Large intestine (tissue), 3 donors: ENCODE results near the gene UBE2G2. TPM values are rescaled to one million over a fixed set of nuclear protein-coding genes. Genes with fewer than 3 reads are reported as not detected.
A peak's percentile ranks its signal among the peaks of the same experiment; 100 is the strongest.

Experiments
- DNase-seq, 2 donors: peaks; one replicate each; pipeline versions ENCODE4 v3.0.0 to v3.0.0-alpha.2; 2013
- H3K27ac ChIP-seq: one replicate; pipeline ENCODE4 v1.5.1; 2013; ENCODE audit warnings: low read length
- H3K27me3 ChIP-seq: 2 replicates; pipeline ENCODE4 v1.6.1; 2013; ENCODE audit warnings: low read length; ENCODE audit not compliant: control insufficient read depth, insufficient read depth
- H3K36me3 ChIP-seq: 2 replicates; pipeline ENCODE4 v1.6.1; 2013; ENCODE audit warnings: low read length; ENCODE audit not compliant: control insufficient read depth, insufficient read depth
- H3K4me1 ChIP-seq: one replicate; pipeline ENCODE4 v1.6.1; 2013; ENCODE audit warnings: low read length; ENCODE audit not compliant: control insufficient read depth, insufficient read depth
- H3K4me3 ChIP-seq: one replicate; pipeline ENCODE4 v1.5.1; 2013; ENCODE audit warnings: low read length
- H3K9me3 ChIP-seq: one replicate; pipeline ENCODE4 v1.6.1; 2013; ENCODE audit warnings: mild to moderate bottlenecking, low read depth, low read length, moderate library complexity; ENCODE audit not compliant: control insufficient read depth
- WGBS: methylation state at CpG from one replicate; pipeline ENCODE4 v1.1.5; 2013; ENCODE audit warnings: low lambda C conversion rate; ENCODE audit not compliant: insufficient coverage; 5-methylcytosine and 5-hydroxymethylcytosine counted together
- polyA plus RNA-seq: library from polyadenylated mRNA; unstranded; fragments of 120-200 nt; gene quantifications from one replicate; pipeline ENCODE4 v1.2.1, GENCODE V29; 2013

Gene UBE2G2
- polyA plus RNA-seq, 1 donor, result 97.1 TPM

GRCh38 chr21:44778094-44778493 is 23.5 kb downstream of the UBE2G2 start:
- no peak for DNase-seq
- no peak overlapping the region for H3K4me3 ChIP-seq
- no CpG with 5 or more reads among the region's 5 CpGs for WGBS
- H3K4me1 ChIP-seq, result peaks cover 9% of the 10 kb centered on the region
- peaks cover 34% of the 10 kb centered on the region for H3K36me3 ChIP-seq
- no peaks in the 10 kb centered on the region for H3K9me3 ChIP-seq
- H3K27me3 ChIP-seq, result no peaks in the 10 kb centered on the region
- peak overlapping the region; percentile 12 for H3K27ac ChIP-seq

- no peaks in the 10 kb centered on the region for H3K9me3 ChIP-seq
- H3K4me1 ChIP-seq, result peaks cover 9% of the 10 kb centered on the region
- no peak for DNase-seq
- H3K27me3 ChIP-seq, result no peaks in the 10 kb centered on the region
- H3K4me3 ChIP-seq, result no peak overlapping the region
- WGBS, result no CpG with 5 or more reads among the region's 8 CpGs
- H3K36me3 ChIP-seq, result peaks cover 56% of the 10 kb centered on the region
- no peak overlapping the region for H3K27ac ChIP-seq
These were observed 26.6 kb downstream of the UBE2G2 start for GRCh38 chr21:44774972-44775371.

GRCh38 chr21:44773291-44773932 is 28.2 kb downstream of the UBE2G2 start:
- Histone ChIP-seq H3K36me3 (peaks cover 63% of the 10 kb centered on the region), H3K9me3 (no peaks in the 10 kb centered on the region), H3K27ac (peak overlapping the region; percentile 45), H3K27me3 (no peaks in the 10 kb centered on the region), H3K4me3 (no peak overlapping the region), H3K4me1 (peaks cover 5% of the 10 kb centered on the region)
- DNase-seq, result peak in 1 of 2 donors; percentile 32
- no CpG with 5 or more reads among the region's 20 CpGs for WGBS

- Histone ChIP-seq H3K36me3 (peaks cover 62% of the 10 kb centered on the region), H3K4me1 (peaks cover 2% of the 10 kb centered on the region), H3K4me3 (no peak overlapping the region), H3K27ac (no peak overlapping the region), H3K9me3 (no peaks in the 10 kb centered on the region), H3K27me3 (no peaks in the 10 kb centered on the region)
- DNase-seq, result no peak
- WGBS, result 100% methylated on average over 1 of the region's 17 CpGs
These were observed 29.6 kb downstream of the UBE2G2 start for GRCh38 chr21:44771896-44772525.

- no CpG with 5 or more reads among the region's 30 CpGs for WGBS
- Histone ChIP-seq H3K4me3 (no peak overlapping the region), H3K4me1 (no peaks in the 10 kb centered on the region), H3K9me3 (no peaks in the 10 kb centered on the region), H3K36me3 (peaks cover 37% of the 10 kb centered on the region), H3K27me3 (no peaks in the 10 kb centered on the region), H3K27ac (no peak overlapping the region)
- no peak for DNase-seq
These were observed 33.5 kb downstream of the UBE2G2 start for GRCh38 chr21:44767834-44768831.

GRCh38 chr21:44766818-44767354 is 34.7 kb downstream of the UBE2G2 start:
- Histone ChIP-seq H3K36me3 (peaks cover 26% of the 10 kb centered on the region), H3K27ac (no peak overlapping the region), H3K27me3 (no peaks in the 10 kb centered on the region), H3K4me3 (no peak overlapping the region), H3K4me1 (no peaks in the 10 kb centered on the region), H3K9me3 (no peaks in the 10 kb centered on the region)
- no peak for DNase-seq
- no CpG with 5 or more reads among the region's 11 CpGs for WGBS

GRCh38 chr21:44766014-44766817 is 35.4 kb downstream of the UBE2G2 start:
- Histone ChIP-seq H3K9me3 (no peaks in the 10 kb centered on the region), H3K27ac (no peak overlapping the region), H3K36me3 (peaks cover 20% of the 10 kb centered on the region), H3K4me1 (no peaks in the 10 kb centered on the region), H3K27me3 (no peaks in the 10 kb centered on the region), H3K4me3 (no peak overlapping the region)
- WGBS, result no CpG with 5 or more reads among the region's 24 CpGs
- no peak for DNase-seq

GRCh38 chr21:44765231-44766013 is 36.2 kb downstream of the UBE2G2 start:
- no CpG with 5 or more reads among the region's 12 CpGs for WGBS

More at GRCh38 chr21:44765231-44766013, 36.2 kb downstream of the UBE2G2 start:
- Histone ChIP-seq H3K4me3 (no peak overlapping the region), H3K27ac (no peak overlapping the region), H3K36me3 (peaks cover 12% of the 10 kb centered on the region), H3K9me3 (no peaks in the 10 kb centered on the region), H3K27me3 (no peaks in the 10 kb centered on the region), H3K4me1 (no peaks in the 10 kb centered on the region)
- DNase-seq, result peak in 1 of 2 donors; percentile 13
